IPS DF 6.9 (cell line): ENCODE data around the gene CERS6.
"Not testable (repeated sequence)": the region's sequence is repeated elsewhere in the genome, so short reads cannot be mapped to it uniquely, and the experiment has no call there.

Experiments
- DNase-seq: peaks from one replicate; pipeline ENCODE4 v3.0.0-alpha.2; 2013; ENCODE audit warnings: low read depth, low spot score
- H3K27ac ChIP-seq: one replicate; pipeline ENCODE4 v1.5.1; 2013; ENCODE audit warnings: low read length, control low read depth
- H3K27me3 ChIP-seq: 2 replicates; pipeline ENCODE4 v1.6.1; 2013; ENCODE audit warnings: mild to moderate bottlenecking, low read length; ENCODE audit not compliant: control insufficient read depth, insufficient read depth
- H3K36me3 ChIP-seq: 2 replicates; pipeline ENCODE4 v1.6.1; 2013; ENCODE audit warnings: low read length; ENCODE audit not compliant: control insufficient read depth, insufficient read depth
- H3K4me1 ChIP-seq: 2 replicates; pipeline ENCODE4 v1.6.1; 2013; ENCODE audit warnings: low read length; ENCODE audit not compliant: control insufficient read depth, insufficient read depth
- H3K4me3 ChIP-seq: 2 replicates; pipeline ENCODE4 v1.5.1; 2013; ENCODE audit warnings: mild to moderate bottlenecking, low read length
- H3K9me3 ChIP-seq: 2 replicates; pipeline ENCODE4 v1.6.1; 2013; ENCODE audit warnings: low read length, inconsistent platforms; ENCODE audit not compliant: control insufficient read depth, insufficient read depth
- WGBS: extraction: QIAGEN DNeasy Blood & Tissue Kit; methylation state at CpG from one replicate; pipeline ENCODE4 v1.1.7; 2013; ENCODE audit warnings: mixed read lengths, missing lambda C conversion rate; ENCODE audit not compliant: insufficient read length, insufficient coverage; 5-methylcytosine and 5-hydroxymethylcytosine counted together

CERS6 gene

GRCh38 chr2:168753765-168754329 is 297.8 kb downstream of the CERS6 start:
- H3K36me3 ChIP-seq = no peaks in the 10 kb centered on the region
- DNase-seq = no peak
- WGBS = no CpG with 5 or more reads among the region's 8 CpGs

DNA sequence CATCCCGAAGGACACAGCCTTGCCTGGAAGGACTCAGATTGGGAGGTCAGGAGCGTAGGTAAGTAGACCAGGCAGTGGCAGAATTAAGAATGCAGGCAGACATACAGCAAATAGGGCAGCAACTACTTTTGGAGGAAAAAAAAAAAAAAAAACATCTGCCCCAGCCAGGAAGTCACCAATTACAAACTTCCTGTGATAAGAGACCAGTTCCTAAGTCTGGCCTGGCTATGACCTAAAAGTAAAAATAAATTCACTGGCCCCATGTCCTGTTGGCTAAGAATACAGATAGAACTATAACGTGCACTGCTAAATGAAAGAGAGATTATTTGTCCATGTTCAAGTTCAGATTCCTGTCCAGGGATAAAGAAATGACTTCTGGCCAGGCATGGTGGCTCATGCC is 301.2 kb downstream of the CERS6 start:
- no CpG with 5 or more reads among the region's 3 CpGs for WGBS
- no peaks in the 10 kb centered on the region for H3K9me3 ChIP-seq

More at GRCh38 chr2:168753765-168754329, 297.8 kb downstream of the CERS6 start:
- H3K27me3 ChIP-seq = no peaks in the 10 kb centered on the region
- no peak overlapping the region for H3K27ac ChIP-seq
- H3K4me3 ChIP-seq = no peak overlapping the region
- H3K4me1 ChIP-seq = no peaks in the 10 kb centered on the region
- no peaks in the 10 kb centered on the region for H3K9me3 ChIP-seq

DNA sequence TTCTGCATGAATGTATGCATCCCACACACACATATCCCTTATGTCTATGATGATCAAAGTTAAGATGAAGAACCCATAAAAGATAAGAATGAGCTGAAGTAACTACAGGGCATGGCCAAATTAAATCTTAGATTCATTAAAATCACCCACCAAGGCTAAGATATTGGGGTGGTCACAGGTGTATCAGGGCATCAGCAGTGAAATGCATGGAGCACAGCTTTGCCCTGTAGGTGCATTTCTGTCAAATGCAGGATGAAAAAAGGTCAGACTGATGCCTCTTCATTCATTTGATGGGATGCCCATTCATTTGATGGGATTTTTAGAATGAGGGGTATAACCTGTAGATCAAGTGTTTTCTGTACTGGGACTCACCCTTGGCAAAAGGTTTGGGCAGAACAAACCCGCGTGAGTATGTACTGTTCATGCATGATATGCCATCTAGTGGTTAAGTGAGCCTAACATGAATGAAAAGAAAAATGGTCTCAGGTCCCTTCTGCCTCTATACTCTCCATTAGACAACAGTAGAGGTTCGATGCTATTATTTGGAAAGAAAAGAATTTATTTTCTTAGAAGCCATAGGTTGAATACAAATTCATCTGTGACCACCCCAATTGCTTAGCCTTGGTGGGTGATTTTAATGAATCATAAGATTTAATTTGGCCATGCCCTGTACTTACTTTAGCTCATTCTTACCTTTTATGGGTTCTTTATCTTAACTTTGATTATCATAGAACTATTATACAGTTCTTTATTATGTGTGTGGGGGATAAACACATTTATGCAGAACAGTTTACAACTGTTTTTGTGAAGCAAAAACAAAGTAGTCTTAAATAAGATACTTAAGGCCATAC is 303.1 kb downstream of the CERS6 start:
- Histone ChIP-seq H3K27me3 (no peaks in the 10 kb centered on the region), H3K4me3 (no peak overlapping the region), H3K36me3 (no peaks in the 10 kb centered on the region), H3K9me3 (no peaks in the 10 kb centered on the region), H3K4me1 (no peaks in the 10 kb centered on the region), H3K27ac (no peak overlapping the region)
- no peak for DNase-seq
- no CpG with 5 or more reads among the region's 3 CpGs for WGBS

More for the DNA sequence above, 301.2 kb downstream of the CERS6 start:
- H3K36me3 ChIP-seq = no peaks in the 10 kb centered on the region
- no peak overlapping the region for H3K4me3 ChIP-seq
- no peak overlapping the region for H3K27ac ChIP-seq
- H3K27me3 ChIP-seq = no peaks in the 10 kb centered on the region
- no peak for DNase-seq
- H3K4me1 ChIP-seq = no peaks in the 10 kb centered on the region

DNA sequence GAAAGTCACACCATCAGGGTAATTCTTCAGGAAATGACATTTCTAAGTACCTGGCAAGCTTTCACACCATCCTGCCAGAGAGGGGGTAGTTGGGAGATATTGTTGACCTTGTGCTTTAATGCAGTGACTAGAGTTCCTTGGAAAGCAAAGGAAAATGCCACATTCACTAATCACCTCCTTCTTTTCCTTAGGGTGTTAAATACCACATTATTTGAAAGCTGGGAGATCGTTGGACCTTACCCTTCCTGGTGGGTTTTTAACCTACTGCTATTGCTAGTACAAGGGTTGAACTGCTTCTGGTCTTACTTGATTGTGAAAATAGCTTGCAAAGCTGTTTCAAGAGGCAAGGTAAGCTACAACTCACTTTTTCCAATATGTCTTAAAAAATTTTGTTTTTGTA is 309.3 kb downstream of the CERS6 start:
- no peak overlapping the region for H3K27ac ChIP-seq
- no peaks in the 10 kb centered on the region for H3K9me3 ChIP-seq
- no peak for DNase-seq
- no peaks in the 10 kb centered on the region for H3K27me3 ChIP-seq
- no CpG with 5 or more reads among the region's 1 CpG for WGBS
- no peaks in the 10 kb centered on the region for H3K36me3 ChIP-seq
- H3K4me3 ChIP-seq = no peak overlapping the region
- H3K4me1 ChIP-seq = no peaks in the 10 kb centered on the region

- H3K36me3 ChIP-seq = no peaks in the 10 kb centered on the region
- H3K27me3 ChIP-seq = no peaks in the 10 kb centered on the region
- H3K27ac ChIP-seq = no peak overlapping the region
- no peaks in the 10 kb centered on the region for H3K9me3 ChIP-seq
- DNase-seq = no peak
- no peak overlapping the region for H3K4me3 ChIP-seq
- WGBS = no CpG with 5 or more reads among the region's 2 CpGs
- H3K4me1 ChIP-seq = no peaks in the 10 kb centered on the region
Observed at GRCh38 chr2:168766600-168766999, 310.5 kb downstream of the CERS6 start.

DNA sequence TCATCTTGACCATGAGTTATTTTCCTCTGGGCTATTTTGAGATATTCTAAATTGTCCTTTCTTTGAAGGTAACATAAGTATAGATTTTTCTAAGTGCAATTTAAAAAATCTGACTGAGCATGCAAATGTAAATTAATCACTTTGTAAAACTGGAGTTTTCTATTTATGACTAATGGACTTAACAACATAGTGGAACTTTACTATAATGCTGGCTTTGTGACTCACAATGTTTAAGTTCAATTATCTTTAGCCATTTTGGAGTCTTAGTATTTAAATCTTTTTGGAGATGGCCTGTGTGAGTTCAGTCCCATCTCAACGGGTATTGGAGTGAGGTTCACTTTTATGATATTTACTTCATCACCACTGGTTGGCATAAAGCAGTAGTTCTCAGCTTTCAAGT is 311.2 kb downstream of the CERS6 start:
- H3K27ac ChIP-seq = no peak overlapping the region
- H3K4me1 ChIP-seq = no peaks in the 10 kb centered on the region
- no peaks in the 10 kb centered on the region for H3K9me3 ChIP-seq
- no peaks in the 10 kb centered on the region for H3K36me3 ChIP-seq
- no CpG with 5 or more reads among the region's 1 CpG for WGBS
- no peak overlapping the region for H3K4me3 ChIP-seq
- no peaks in the 10 kb centered on the region for H3K27me3 ChIP-seq
- DNase-seq = no peak

DNA sequence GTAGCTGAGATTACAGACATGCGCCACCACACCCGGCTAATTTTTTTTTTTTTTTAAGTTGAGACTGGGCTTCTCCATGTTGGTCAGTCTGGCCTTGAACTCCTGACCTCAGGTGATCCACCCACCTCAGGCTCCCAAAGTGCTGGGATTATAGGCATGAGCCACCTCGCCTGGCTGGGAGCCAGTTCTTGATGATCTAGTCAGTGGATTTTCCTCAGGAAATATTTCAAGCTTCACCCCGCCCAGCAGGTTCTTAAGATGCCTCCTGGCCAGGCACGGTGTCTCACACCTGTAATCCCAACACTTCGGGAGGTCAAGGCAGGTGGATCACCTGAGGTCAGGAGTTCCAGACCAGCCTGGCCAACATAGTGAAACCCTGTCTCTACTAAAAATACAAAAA is 312.3 kb downstream of the CERS6 start:
- H3K27me3 ChIP-seq, H3K36me3 ChIP-seq, H3K9me3 ChIP-seq, DNase-seq, H3K27ac ChIP-seq, H3K4me3 ChIP-seq, H3K4me1 ChIP-seq: not testable (repeated sequence)
- no CpG with 5 or more reads among the region's 6 CpGs for WGBS

- H3K4me1 ChIP-seq = peaks cover 2% of the 10 kb centered on the region; the same call in 1 of the 2 replicates
- no CpG with 5 or more reads among the region's 2 CpGs for WGBS
- no peak overlapping the region for H3K4me3 ChIP-seq
- H3K9me3 ChIP-seq = no peaks in the 10 kb centered on the region
- H3K27ac ChIP-seq = no peak overlapping the region
- DNase-seq = no peak
- no peaks in the 10 kb centered on the region for H3K36me3 ChIP-seq
- H3K27me3 ChIP-seq = no peaks in the 10 kb centered on the region
Observed at GRCh38 chr2:168770796-168771195, 314.7 kb downstream of the CERS6 start.

- H3K9me3 ChIP-seq = no peaks in the 10 kb centered on the region
- H3K27ac ChIP-seq = no peak overlapping the region
- H3K4me1 ChIP-seq = peaks cover 2% of the 10 kb centered on the region; the same call in 1 of the 2 replicates
- no peak overlapping the region for H3K4me3 ChIP-seq
- H3K36me3 ChIP-seq = no peaks in the 10 kb centered on the region
- H3K27me3 ChIP-seq = no peaks in the 10 kb centered on the region
- no CpG with 5 or more reads among the region's 1 CpG for WGBS
- DNase-seq = no peak
Observed at GRCh38 chr2:168772704-168773103, 316.6 kb downstream of the CERS6 start.

- DNase-seq = no peak
- Histone ChIP-seq H3K4me1 (peaks cover 2% of the 10 kb centered on the region; the same call in 1 of the 2 replicates), H3K27ac (no peak overlapping the region), H3K27me3 (no peaks in the 10 kb centered on the region), H3K4me3 (no peak overlapping the region), H3K9me3 (no peaks in the 10 kb centered on the region), H3K36me3 (no peaks in the 10 kb centered on the region)
- no CpG with 5 or more reads among the region's 2 CpGs for WGBS
Observed at GRCh38 chr2:168773128-168773527, 317.1 kb downstream of the CERS6 start.
